ENCODE measurements around the gene PITX2. TPM values are rescaled to one million over a fixed set of nuclear protein-coding genes. Genes with fewer than 3 reads are reported as not detected.
A peak's percentile ranks its signal among the peaks of the same experiment; 100 is the strongest.

The PITX2 gene
- total and polyA plus RNA-seq, 3 experiments from 2014 or later = not detected

DNA sequence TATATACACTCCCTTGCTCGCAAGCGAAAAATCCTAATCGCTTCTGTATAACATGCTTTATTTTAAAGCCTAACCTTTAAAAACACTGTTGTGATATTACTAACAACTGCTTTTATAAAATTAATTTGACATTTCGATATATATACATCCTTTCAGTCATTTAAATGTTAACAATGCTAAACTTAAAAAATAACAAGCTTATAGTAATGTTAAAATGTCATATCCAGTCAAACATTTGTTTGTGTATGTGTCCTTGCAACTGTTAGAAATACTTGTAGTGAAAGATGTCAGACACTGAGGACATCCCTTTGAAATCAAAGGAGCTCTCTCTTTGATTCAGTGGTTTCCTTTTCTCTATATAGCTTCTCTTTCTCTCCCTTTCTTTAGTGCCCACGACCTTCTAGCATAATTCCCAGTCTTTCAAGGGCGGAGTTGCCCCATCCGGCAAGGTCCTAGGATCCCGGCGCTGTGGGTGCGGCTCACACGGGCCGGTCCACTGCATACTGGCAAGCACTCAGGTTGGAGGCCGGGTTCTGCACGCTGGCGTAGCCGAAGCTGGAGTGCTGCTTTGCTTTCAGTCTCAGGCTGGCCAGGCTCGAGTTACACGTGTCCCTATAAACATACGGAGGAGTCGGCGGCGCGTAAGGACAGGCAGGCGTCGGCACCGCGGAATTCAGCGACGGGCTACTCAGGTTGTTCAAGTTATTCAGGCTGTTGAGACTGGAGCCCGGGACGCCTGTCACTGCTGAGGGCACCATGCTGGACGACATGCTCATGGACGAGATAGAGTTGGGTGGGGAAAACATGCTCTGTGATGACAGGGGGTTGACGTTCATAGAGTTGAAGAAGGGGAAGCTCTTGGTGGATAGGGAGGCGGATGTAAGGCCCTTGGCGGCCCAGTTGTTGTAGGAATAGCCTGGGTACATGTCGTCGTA is 5.0 kb downstream of the PITX2 start:
- Histone ChIP-seq H3K4me1 (ENCODE audit: insufficient read depth, low read length) (no peaks in the 10 kb centered on the region), H3K27ac (ENCODE audit: low read depth, low read length) (no peak overlapping the region), H3K9me3 (ENCODE audit: low read length) (no peaks in the 10 kb centered on the region), H3K36me3 (ENCODE audit: insufficient read depth, low read length) (no peaks in the 10 kb centered on the region), H3K27me3 (ENCODE audit: insufficient read depth, low read length, poor library complexity, severe bottlenecking) (peaks cover 78% of the 10 kb centered on the region), H3K4me3 (ENCODE audit: low read length) (no peak overlapping the region)
- ChIA-PET POLR2A (no interaction called here), CTCF (no interaction called here)
- Mint-ChIP-seq H3K36me3 (no peaks in the 10 kb centered on the region), H3K9me3 (peaks cover 0 to 20% (median 12%) of the 10 kb centered on the region in 5 donors), H3K4me1 (peaks cover 19 to 57% (median 35%) of the 10 kb centered on the region in 3 donors), H3K4me3 (peak overlapping the region in 2 of 7 donors; percentile 28 to 49), H3K27ac (peak overlapping the region in 1 of 8 donors; percentile 4), H3K27me3 (peaks cover 83 to 93% of the 10 kb centered on the region in 2 donors)
- no peak for DNase-seq

DNA sequence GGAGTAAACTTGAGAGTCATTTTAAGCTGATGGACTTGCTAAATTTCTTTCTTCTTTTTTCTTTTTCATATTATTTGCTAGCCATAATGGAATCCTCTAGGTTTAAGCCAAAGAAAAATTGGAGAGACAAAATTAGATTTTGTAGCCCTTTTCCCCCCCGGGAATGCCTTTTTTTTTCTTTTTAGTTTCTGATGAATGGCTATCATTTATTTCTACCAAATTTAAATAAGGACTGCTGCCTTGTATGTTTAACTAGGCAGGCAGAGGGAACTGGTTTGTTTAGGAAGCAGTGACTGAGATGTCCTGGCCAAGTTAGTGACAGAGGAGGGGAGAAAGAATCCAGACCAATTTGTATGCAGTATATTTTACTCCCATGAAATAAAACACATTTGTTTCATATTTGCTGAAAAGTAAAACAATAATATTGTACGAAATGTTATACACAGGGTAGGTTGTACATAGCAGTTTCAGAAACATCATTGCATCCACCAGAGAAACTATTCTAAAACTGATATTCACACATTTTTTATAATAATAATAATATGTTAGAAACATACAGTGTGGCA is 5.7 kb downstream of the PITX2 start:
- Mint-ChIP-seq H3K36me3 (no peaks in the 10 kb centered on the region), H3K4me3 (no peak overlapping the region), H3K27ac (no peak overlapping the region), H3K4me1 (peaks cover 19 to 49% (median 35%) of the 10 kb centered on the region in 3 donors), H3K27me3 (peaks cover 86 to 93% of the 10 kb centered on the region in 2 donors), H3K9me3 (peaks cover 0 to 20% (median 12%) of the 10 kb centered on the region in 5 donors)
- no peaks in the 10 kb centered on the region for H3K36me3 ChIP-seq (ENCODE audit: insufficient read depth, low read length)
- peaks cover 85% of the 10 kb centered on the region for H3K27me3 ChIP-seq (ENCODE audit: insufficient read depth, low read length, poor library complexity, severe bottlenecking)
- H3K4me1 ChIP-seq (ENCODE audit: insufficient read depth, low read length) = no peaks in the 10 kb centered on the region
- POLR2A ChIA-PET = no interaction called here
- no peak overlapping the region for H3K27ac ChIP-seq (ENCODE audit: low read depth, low read length)
- H3K4me3 ChIP-seq (ENCODE audit: low read length) = no peak overlapping the region
- CTCF ChIA-PET = no interaction called here
- DNase-seq = no peak
- no peaks in the 10 kb centered on the region for H3K9me3 ChIP-seq (ENCODE audit: low read length)

- POLR2A ChIA-PET = no interaction called here
- Mint-ChIP-seq H3K36me3 (no peaks in the 10 kb centered on the region), H3K4me1 (peaks cover 16 to 44% (median 30%) of the 10 kb centered on the region in 3 donors), H3K4me3 (peak overlapping the region in 1 of 7 donors; percentile 24), H3K9me3 (peaks cover 0 to 20% (median 12%) of the 10 kb centered on the region in 5 donors), H3K27me3 (peaks cover 88 to 95% of the 10 kb centered on the region in 2 donors), H3K27ac (no peak overlapping the region)
- CTCF ChIA-PET = no interaction called here
- Histone ChIP-seq H3K27me3 (ENCODE audit: insufficient read depth, low read length, poor library complexity, severe bottlenecking) (peaks cover 85% of the 10 kb centered on the region), H3K4me3 (ENCODE audit: low read length) (no peak overlapping the region), H3K36me3 (ENCODE audit: insufficient read depth, low read length) (no peaks in the 10 kb centered on the region), H3K27ac (ENCODE audit: low read depth, low read length) (no peak overlapping the region), H3K9me3 (ENCODE audit: low read length) (no peaks in the 10 kb centered on the region), H3K4me1 (ENCODE audit: insufficient read depth, low read length) (no peaks in the 10 kb centered on the region)
- no peak for DNase-seq
These were observed 6.4 kb downstream of the PITX2 start for GRCh38 chr4:110616238-110617074.

DNA sequence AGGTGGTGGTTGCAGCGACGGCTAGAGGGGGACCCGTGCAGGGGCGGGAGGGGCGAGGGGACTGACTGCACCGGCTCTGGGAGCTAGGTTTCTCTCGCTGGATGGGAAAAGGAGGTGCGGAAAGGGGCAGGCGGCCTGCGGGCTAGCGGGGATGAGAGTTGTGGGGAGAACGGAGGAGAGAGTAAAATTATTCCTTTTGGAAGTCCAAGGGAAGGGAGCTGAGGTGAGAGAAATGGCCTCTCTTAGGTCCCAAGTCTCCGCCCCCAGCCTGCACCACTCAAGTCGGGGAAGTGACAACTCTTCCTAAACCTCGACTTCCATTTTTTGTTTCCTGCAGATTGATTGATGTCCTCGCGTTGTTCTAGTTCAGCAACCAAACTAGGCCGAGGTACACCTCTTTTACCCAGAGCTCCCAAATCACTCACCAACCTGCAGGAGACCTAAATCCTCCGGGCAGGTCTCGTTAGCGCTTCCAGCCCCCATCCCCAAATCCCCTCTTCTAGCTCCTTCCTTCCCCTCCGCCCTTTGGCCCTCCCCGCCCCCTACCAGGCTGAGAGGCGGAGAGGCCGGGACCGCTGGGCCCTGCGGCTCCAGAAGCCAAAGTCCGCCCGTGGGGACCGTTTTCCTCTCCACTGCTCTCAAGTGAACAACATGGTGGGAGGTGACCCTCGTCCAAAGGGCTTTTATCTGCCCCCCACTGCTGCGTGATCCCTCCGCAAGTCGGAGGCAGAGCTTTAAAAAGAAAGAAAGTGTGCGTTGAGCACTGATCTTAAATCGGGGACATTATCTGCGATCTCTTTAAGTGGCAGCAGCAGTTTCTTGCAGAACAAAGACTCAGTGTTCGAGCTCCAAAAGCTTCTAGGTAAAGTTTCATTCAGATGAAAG is 7.3 kb downstream of the PITX2 start:
- peaks cover 92% of the 10 kb centered on the region in 2 donors for H3K27me3 Mint-ChIP-seq
- H3K9me3 Mint-ChIP-seq = peaks cover 0 to 20% (median 12%) of the 10 kb centered on the region in 5 donors
- Histone ChIP-seq H3K27ac (ENCODE audit: low read depth, low read length) (no peak overlapping the region), H3K4me1 (ENCODE audit: insufficient read depth, low read length) (no peaks in the 10 kb centered on the region), H3K27me3 (ENCODE audit: insufficient read depth, low read length, poor library complexity, severe bottlenecking) (peaks cover 85% of the 10 kb centered on the region), H3K9me3 (ENCODE audit: low read length) (no peaks in the 10 kb centered on the region), H3K4me3 (ENCODE audit: low read length) (no peak overlapping the region), H3K36me3 (ENCODE audit: insufficient read depth, low read length) (no peaks in the 10 kb centered on the region)
- ChIA-PET CTCF (no interaction called here), POLR2A (no interaction called here)
- peaks cover 13 to 37% (median 24%) of the 10 kb centered on the region in 3 donors for H3K4me1 Mint-ChIP-seq
- no peaks in the 10 kb centered on the region for H3K36me3 Mint-ChIP-seq
- peak overlapping the region in 3 of 7 donors; percentile 13 to 38 (median 24) for H3K4me3 Mint-ChIP-seq
- no peak overlapping the region for H3K27ac Mint-ChIP-seq
- no peak for DNase-seq

GRCh38 chr4:110614976-110615352 is 7.9 kb downstream of the PITX2 start:
- Mint-ChIP-seq H3K27ac (no peak overlapping the region), H3K27me3 (peaks cover 91% of the 10 kb centered on the region in 2 donors), H3K4me1 (peaks cover 10 to 35% (median 18%) of the 10 kb centered on the region in 3 donors), H3K4me3 (peak overlapping the region in 1 of 7 donors; percentile 54), H3K36me3 (no peaks in the 10 kb centered on the region), H3K9me3 (peaks cover 0 to 17% (median 11%) of the 10 kb centered on the region in 5 donors)
- Histone ChIP-seq H3K27ac (ENCODE audit: low read depth, low read length) (no peak overlapping the region), H3K27me3 (ENCODE audit: insufficient read depth, low read length, poor library complexity, severe bottlenecking) (peaks cover 80% of the 10 kb centered on the region), H3K4me1 (ENCODE audit: insufficient read depth, low read length) (no peaks in the 10 kb centered on the region), H3K4me3 (ENCODE audit: low read length) (no peak overlapping the region), H3K9me3 (ENCODE audit: low read length) (no peaks in the 10 kb centered on the region), H3K36me3 (ENCODE audit: insufficient read depth, low read length) (no peaks in the 10 kb centered on the region)
- DNase-seq = no peak
- CTCF ChIA-PET = no interaction called here
- POLR2A ChIA-PET = no interaction called here

DNA sequence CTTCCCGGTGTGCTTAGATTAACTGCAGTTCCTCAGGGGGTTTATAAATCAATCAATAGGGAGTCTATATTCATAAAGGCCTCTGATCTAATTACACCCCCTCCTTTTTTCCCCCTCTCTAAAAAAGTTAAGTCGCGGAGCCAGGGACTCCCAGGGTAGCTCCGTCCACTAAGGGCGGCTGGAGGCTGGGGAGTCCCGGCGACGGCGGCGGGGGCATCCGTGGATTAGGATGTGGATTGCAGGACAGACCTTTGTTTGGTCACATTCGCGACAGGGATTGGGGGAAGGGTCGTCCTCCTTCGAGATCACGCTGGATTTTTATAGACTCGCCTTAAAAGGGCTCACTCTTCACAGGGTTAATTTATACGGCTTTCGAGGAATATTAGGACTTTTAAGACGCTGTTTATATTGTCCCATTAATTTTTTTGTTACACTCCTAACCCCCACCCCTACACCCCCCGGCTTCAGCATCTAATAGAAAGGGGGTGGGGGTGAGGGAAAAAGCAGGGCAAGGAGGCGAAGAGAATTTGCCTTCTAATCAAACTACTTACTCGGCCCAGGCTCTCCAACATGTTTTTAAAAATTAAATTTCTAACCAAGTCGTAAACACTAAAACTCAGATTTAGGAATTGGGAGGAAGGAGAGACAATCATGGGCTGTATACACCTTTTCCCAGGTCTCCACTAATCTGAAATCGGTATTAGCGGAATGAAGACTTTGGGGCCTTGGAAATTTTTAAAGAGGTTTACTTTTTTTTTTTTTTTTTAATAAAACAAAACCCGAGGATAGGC is 8.5 kb downstream of the PITX2 start:
- H3K27ac Mint-ChIP-seq = no peak overlapping the region

GRCh38 chr4:110613745-110614144 is 9.1 kb downstream of the PITX2 start:
- Histone ChIP-seq H3K36me3 (ENCODE audit: insufficient read depth, low read length) (no peaks in the 10 kb centered on the region), H3K4me3 (ENCODE audit: low read length) (no peak overlapping the region), H3K27ac (ENCODE audit: low read depth, low read length) (no peak overlapping the region), H3K9me3 (ENCODE audit: low read length) (no peaks in the 10 kb centered on the region), H3K27me3 (ENCODE audit: insufficient read depth, low read length, poor library complexity, severe bottlenecking) (peaks cover 74% of the 10 kb centered on the region), H3K4me1 (ENCODE audit: insufficient read depth, low read length) (no peaks in the 10 kb centered on the region)
- no peak overlapping the region for H3K27ac Mint-ChIP-seq
- H3K4me3 Mint-ChIP-seq = no peak overlapping the region
- no peaks in the 10 kb centered on the region for H3K36me3 Mint-ChIP-seq
- ChIA-PET CTCF (no interaction called here), POLR2A (no interaction called here)
- H3K9me3 Mint-ChIP-seq = peaks cover 0 to 16% (median 4%) of the 10 kb centered on the region in 5 donors
- DNase-seq = no peak
- H3K4me1 Mint-ChIP-seq = peaks cover 7 to 25% (median 13%) of the 10 kb centered on the region in 3 donors
- H3K27me3 Mint-ChIP-seq = peaks cover 85 to 90% of the 10 kb centered on the region in 2 donors

More for the DNA sequence above, 8.5 kb downstream of the PITX2 start:
- Mint-ChIP-seq H3K4me3 (no peak overlapping the region), H3K27me3 (peaks cover 90 to 91% of the 10 kb centered on the region in 2 donors), H3K36me3 (no peaks in the 10 kb centered on the region), H3K9me3 (peaks cover 0 to 16% (median 7%) of the 10 kb centered on the region in 5 donors), H3K4me1 (peaks cover 7 to 29% (median 13%) of the 10 kb centered on the region in 3 donors)
- H3K36me3 ChIP-seq (ENCODE audit: insufficient read depth, low read length) = no peaks in the 10 kb centered on the region
- peaks cover 76% of the 10 kb centered on the region for H3K27me3 ChIP-seq (ENCODE audit: insufficient read depth, low read length, poor library complexity, severe bottlenecking)
- no peak overlapping the region for H3K4me3 ChIP-seq (ENCODE audit: low read length)
- no peaks in the 10 kb centered on the region for H3K4me1 ChIP-seq (ENCODE audit: insufficient read depth, low read length)
- no peak for DNase-seq
- ChIA-PET POLR2A (no interaction called here), CTCF (no interaction called here)
- H3K27ac ChIP-seq (ENCODE audit: low read depth, low read length) = no peak overlapping the region
- no peaks in the 10 kb centered on the region for H3K9me3 ChIP-seq (ENCODE audit: low read length)

Data from CD8-positive, alpha-beta memory T cell (primary cell).